Measurements from ENCODE around the gene ZNF430. TPM values are rescaled to one million over a fixed set of nuclear protein-coding genes. Genes with fewer than 3 reads are reported as not detected.

Gene ZNF430
- total RNA-seq, 2 donors from 2014 or later: 14.0 to 14.6 TPM

- Histone ChIP-seq H3K9me3 (ENCODE audit: control insufficient read depth, low read length) (peaks cover 18% of the 10 kb centered on the region), H3K4me1 (ENCODE audit: control insufficient read depth, insufficient read depth, low read length) (no peaks in the 10 kb centered on the region), H3K9ac (ENCODE audit: extremely low read depth, low read length, poor library complexity, severe bottlenecking) (no peak overlapping the region), H3K4me3 (ENCODE audit: low read length) (no peak overlapping the region), H3K27ac (ENCODE audit: low read depth, low read length) (no peak overlapping the region), H3K36me3 (ENCODE audit: control insufficient read depth, insufficient read depth, low read length) (peaks cover 66% of the 10 kb centered on the region), H3K27me3 (ENCODE audit: control insufficient read depth, insufficient read depth, low read length, poor library complexity, severe bottlenecking) (no peaks in the 10 kb centered on the region)
- Mint-ChIP-seq H3K27me3 (ENCODE audit: insufficient read depth) (no peaks in the 10 kb centered on the region), H3K9me3 (peaks cover 12% of the 10 kb centered on the region), H3K4me1 (peaks cover 6% of the 10 kb centered on the region), H3K27ac (no peak overlapping the region), H3K36me3 (ENCODE audit: low read depth) (peaks cover 83% of the 10 kb centered on the region), H3K4me3 (no peak overlapping the region)
- no peak for TF ChIP-seq CTCF (conservative IDR thresholded peaks at IDR 0.05)
- no peak for DNase-seq
These were observed 88.7 kb downstream of the ZNF430 start for GRCh38 chr19:21109116-21109515.

Other genes starting within 250 kb of the ZNF430 start
- 10 to 100 TPM; 42.6 to 48.9 TPM for gene ZNF66, start 244.4 kb upstream of the ZNF430 start, total RNA-seq
- gene ZNF85, start 97.4 kb upstream of the ZNF430 start, total RNA-seq: 10 to 100 TPM; 22.6 to 27.8 TPM
- gene ZNF714, start 61.5 kb downstream of the ZNF430 start, total RNA-seq: 10 to 100 TPM; 50.0 to 63.8 TPM
- 10 to 100 TPM; 34.6 to 39.0 TPM for gene ZNF431, start 121.4 kb downstream of the ZNF430 start, total RNA-seq

All from endodermal cell (in vitro differentiated cells).